Panc1 (cell line): Measurements from ENCODE around the gene PLCB4. TPM values are rescaled to one million over a fixed set of nuclear protein-coding genes. Genes with fewer than 3 reads are reported as not detected.

Source experiments
- ATAC-seq: fragments of 200-7000 bp; cut with Tn5 transposase; 2 replicates; pipeline ENCODE4 v1.9.1; 2020; ENCODE audit warnings: mild to moderate bottlenecking, moderate library complexity
- BruUV-seq: library from RNA; stranded (reverse); fragments of 400-500 nt; replicated peaks from 2 replicates; lab custom pipeline; 2021; lab: Mats Ljungman, UMichigan
- CTCF ChIA-PET: fragments of 300-600 bp; sonication (Branson Sonifier 250); formaldehyde crosslinking; loops from one replicate; lab custom pipeline; 2022; ENCODE audit warnings: antibody characterized with exemption; lab: Charles Lee
- POLR2A ChIA-PET: fragments of 300-600 bp; sonication (Branson Sonifier 250); formaldehyde crosslinking; loops from one replicate; lab custom pipeline; 2022; ENCODE audit warnings: antibody characterized with exemption; lab: Charles Lee
- DNase-seq: peaks from one replicate; pipeline ENCODE4 v3.0.0-alpha.2; 2010; ENCODE audit warnings: low read depth, low spot score
- H3K27ac ChIP-seq: 2 replicates; pipeline ENCODE4 v1.5.1; 2011; ENCODE audit warnings: mild to moderate bottlenecking, low read length, inconsistent platforms
- H3K27me3 ChIP-seq: fragments of 200-500 bp; sonication (Bioruptor generic); 2 replicates; pipeline ENCODE4 v1.6.0; 2014; ENCODE audit warnings: low read length, inconsistent platforms; ENCODE audit not compliant: control insufficient read depth, insufficient read depth
- H3K36me3 ChIP-seq: fragments of 200-500 bp; sonication (Bioruptor generic); 2 replicates; pipeline ENCODE4 v1.5.1; 2014; ENCODE audit warnings: inconsistent platforms, mild to moderate bottlenecking, low read length, moderate library complexity; ENCODE audit not compliant: control insufficient read depth, insufficient read depth
- H3K4me1 ChIP-seq: 2 replicates; pipeline ENCODE4 v1.5.1; 2011; ENCODE audit warnings: inconsistent platforms, mild to moderate bottlenecking, low read length, moderate library complexity; ENCODE audit not compliant: control insufficient read depth, insufficient read depth
- H3K4me3 ChIP-seq, 2 experiments: 2 replicates each; pipeline ENCODE4 v1.5.1; 2011 to 2012; ENCODE audit warnings: low read depth in 2 of 2, low read length in 2 of 2, mild to moderate bottlenecking in 2 of 2, inconsistent platforms in 1 of 2, moderate library complexity in 1 of 2
- H3K9me3 ChIP-seq: fragments of 200-500 bp; sonication (Bioruptor generic); 2 replicates; pipeline ENCODE4 v1.5.1; 2014; ENCODE audit warnings: low read depth, mild to moderate bottlenecking, inconsistent platforms, low read length, moderate library complexity; ENCODE audit not compliant: control insufficient read depth, insufficient read depth
- CTCF ChIP-seq: fragments of 450-650 bp; IDR thresholded peaks from 2 replicates; pipeline ENCODE4 v1.5.1; 2017; ENCODE audit warnings: mild to moderate bottlenecking
- POLR2AphosphoS5 ChIP-seq: IDR thresholded peaks from 2 replicates; pipeline ENCODE4 v1.6.1; 2012; ENCODE audit warnings: mild to moderate bottlenecking, low read depth, low read length, moderate library complexity
- SIN3A ChIP-seq: IDR thresholded peaks from 2 replicates; pipeline ENCODE4 v1.6.1; 2012; ENCODE audit warnings: low read depth, mild to moderate bottlenecking, low read length, moderate library complexity, borderline replicate concordance; ENCODE audit not compliant: insufficient read depth
- TCF7L2 ChIP-seq: IDR thresholded peaks from 2 replicates; pipeline ENCODE4 v1.6.1; 2011; ENCODE audit warnings: mild to moderate bottlenecking, low read depth, low read length, inconsistent platforms
- in situ Hi-C: cut with HindIII; loops from 2 replicates; pipeline ENCODE4 v1.10.0; 2016; ENCODE audit warnings: low sequenced_read_pairs, low pct_unique_long_range_greater_than_20kb
- intact Hi-C: fragments of 100-400 bp; cut with micrococcal nuclease; formaldehyde crosslinking; loops from one replicate; pipeline ENCODE4 v1.10.0; 2022; ENCODE audit not compliant: unreplicated experiment
- total RNA-seq: library from RNA; stranded (reverse); gene quantifications from one replicate; pipeline ENCODE4 v1.2.1, GENCODE V29; 2021; ENCODE audit not compliant: unreplicated experiment
- TF ChIP-seq, protein P1 (sequence below), 2 experiments: IDR thresholded peaks; 2 replicates each; pipeline ENCODE4 v1.6.1; 2011 to 2012; ENCODE audit warnings: low read depth in 2 of 2, control low read depth in 1 of 2, low read length in 1 of 2, mild to moderate bottlenecking in 1 of 2, moderate library complexity in 1 of 2; ENCODE audit not compliant: insufficient read depth in 1 of 2

The PLCB4 gene
- total RNA-seq, 1 experiment from 2014 or later = 1.5 TPM

- ChIA-PET POLR2A (no interaction called here), CTCF (no interaction called here)
- Histone ChIP-seq H3K36me3 (no peaks in the 10 kb centered on the region), H3K9me3 (no peaks in the 10 kb centered on the region), H3K27me3 (no peaks in the 10 kb centered on the region), H3K4me3 (no peak overlapping the region), H3K4me1 (no peaks in the 10 kb centered on the region), H3K27ac (no peak overlapping the region)
- no peak for ATAC-seq
- TF ChIP-seq, protein P1, sequence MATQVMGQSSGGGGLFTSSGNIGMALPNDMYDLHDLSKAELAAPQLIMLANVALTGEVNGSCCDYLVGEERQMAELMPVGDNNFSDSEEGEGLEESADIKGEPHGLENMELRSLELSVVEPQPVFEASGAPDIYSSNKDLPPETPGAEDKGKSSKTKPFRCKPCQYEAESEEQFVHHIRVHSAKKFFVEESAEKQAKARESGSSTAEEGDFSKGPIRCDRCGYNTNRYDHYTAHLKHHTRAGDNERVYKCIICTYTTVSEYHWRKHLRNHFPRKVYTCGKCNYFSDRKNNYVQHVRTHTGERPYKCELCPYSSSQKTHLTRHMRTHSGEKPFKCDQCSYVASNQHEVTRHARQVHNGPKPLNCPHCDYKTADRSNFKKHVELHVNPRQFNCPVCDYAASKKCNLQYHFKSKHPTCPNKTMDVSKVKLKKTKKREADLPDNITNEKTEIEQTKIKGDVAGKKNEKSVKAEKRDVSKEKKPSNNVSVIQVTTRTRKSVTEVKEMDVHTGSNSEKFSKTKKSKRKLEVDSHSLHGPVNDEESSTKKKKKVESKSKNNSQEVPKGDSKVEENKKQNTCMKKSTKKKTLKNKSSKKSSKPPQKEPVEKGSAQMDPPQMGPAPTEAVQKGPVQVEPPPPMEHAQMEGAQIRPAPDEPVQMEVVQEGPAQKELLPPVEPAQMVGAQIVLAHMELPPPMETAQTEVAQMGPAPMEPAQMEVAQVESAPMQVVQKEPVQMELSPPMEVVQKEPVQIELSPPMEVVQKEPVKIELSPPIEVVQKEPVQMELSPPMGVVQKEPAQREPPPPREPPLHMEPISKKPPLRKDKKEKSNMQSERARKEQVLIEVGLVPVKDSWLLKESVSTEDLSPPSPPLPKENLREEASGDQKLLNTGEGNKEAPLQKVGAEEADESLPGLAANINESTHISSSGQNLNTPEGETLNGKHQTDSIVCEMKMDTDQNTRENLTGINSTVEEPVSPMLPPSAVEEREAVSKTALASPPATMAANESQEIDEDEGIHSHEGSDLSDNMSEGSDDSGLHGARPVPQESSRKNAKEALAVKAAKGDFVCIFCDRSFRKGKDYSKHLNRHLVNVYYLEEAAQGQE (IDR thresholded peaks at IDR 0.05; ENCODE audit: insufficient read depth in 1 of 2, low read depth in 2 of 2, low read length in 1 of 2) = no peak
- TF ChIP-seq CTCF (no peak), TCF7L2 (no peak), POLR2AphosphoS5 (no peak), SIN3A (no peak)
- BruUV-seq = no TSS peak
- intact Hi-C loops = no loop called here
- in situ Hi-C loops = no loop called here
- DNase-seq = no peak
These were observed 372.0 kb downstream of the PLCB4 start for GRCh38 chr20:9440892-9441291.

GRCh38 chr20:9441948-9442347 lies 373.1 kb downstream of the PLCB4 start:
- H3K4me1 ChIP-seq = no peaks in the 10 kb centered on the region
- in situ Hi-C loops (no loop called here), intact Hi-C loops (no loop called here)
- no peak for DNase-seq
- ATAC-seq = no peak
- BruUV-seq = no TSS peak
- no peaks in the 10 kb centered on the region for H3K27me3 ChIP-seq
- H3K4me3 ChIP-seq = no peak overlapping the region
- ChIA-PET CTCF (no interaction called here), POLR2A (no interaction called here)
- H3K9me3 ChIP-seq = no peaks in the 10 kb centered on the region
- no peaks in the 10 kb centered on the region for H3K36me3 ChIP-seq
- H3K27ac ChIP-seq = no peak overlapping the region
- TF ChIP-seq TCF7L2 (no peak), POLR2AphosphoS5 (no peak), CTCF (no peak), SIN3A (no peak)
- TF ChIP-seq, protein P1 (IDR thresholded peaks at IDR 0.05; ENCODE audit: insufficient read depth in 1 of 2, low read depth in 2 of 2, low read length in 1 of 2) = no peak
